Activated T-cell treated with anti-CD3 and anti-CD28 coated beads for 1 hour (primary cell): ENCODE data around the gene ZNF423.

Experiments used
- DNase-seq: peaks from one replicate; pipeline ENCODE4 v3.0.0-alpha.2; 2020; ENCODE audit warnings: low read depth

The ZNF423 gene

DNA sequence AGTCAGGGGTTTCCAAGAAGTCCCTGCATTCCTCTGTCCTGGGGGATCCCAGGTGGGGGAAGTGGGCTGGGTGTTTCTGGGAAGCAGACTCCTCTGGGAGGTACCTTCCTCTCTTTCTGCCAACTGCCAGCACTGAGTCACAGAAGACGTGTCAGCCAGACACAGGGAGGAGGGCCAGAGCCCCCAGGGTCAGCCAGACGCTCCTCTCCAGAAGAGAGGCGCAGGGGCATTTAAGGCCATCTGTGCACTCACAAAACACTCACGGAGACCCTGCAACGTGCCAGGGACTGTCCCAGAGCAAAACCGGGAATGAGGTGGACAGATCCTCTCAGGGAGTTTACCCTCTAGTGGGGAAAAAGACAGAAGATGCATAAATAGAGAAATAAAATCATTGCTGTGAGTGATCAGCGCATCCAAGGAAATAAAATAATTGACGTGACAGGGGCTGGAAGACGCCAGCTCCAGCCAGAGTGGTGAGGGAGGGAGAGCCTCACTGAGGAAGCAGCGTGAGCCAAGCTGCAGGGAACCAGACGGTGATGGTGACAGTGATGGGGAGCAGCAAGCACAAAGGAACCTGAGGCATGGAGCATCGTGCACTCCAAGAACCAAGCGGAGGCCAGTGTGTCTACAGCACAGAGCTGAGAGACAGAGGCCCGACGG lies 105.4 kb downstream of the ZNF423 start:
- no peak for DNase-seq

DNA sequence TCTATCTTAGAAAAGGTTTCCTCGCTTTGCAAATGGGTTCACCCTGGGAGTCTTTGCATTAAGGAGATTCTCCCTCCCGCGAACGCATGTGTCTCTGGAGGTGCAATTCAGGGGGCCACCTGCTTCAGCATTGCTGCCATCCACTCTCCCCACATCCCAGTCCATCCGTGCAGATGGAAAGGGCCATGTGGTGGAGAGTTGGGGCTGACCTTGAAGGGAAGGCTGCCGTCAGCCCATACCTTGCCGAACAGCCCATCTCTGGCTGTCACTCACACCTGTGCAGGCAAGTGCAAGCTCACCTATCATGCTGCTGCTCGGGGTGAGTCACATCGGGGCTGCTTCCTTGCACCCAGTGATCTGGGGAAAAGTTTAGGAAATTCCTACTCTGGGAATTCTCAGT lies 106.1 kb downstream of the ZNF423 start:
- DNase-seq: no peak

DNA sequence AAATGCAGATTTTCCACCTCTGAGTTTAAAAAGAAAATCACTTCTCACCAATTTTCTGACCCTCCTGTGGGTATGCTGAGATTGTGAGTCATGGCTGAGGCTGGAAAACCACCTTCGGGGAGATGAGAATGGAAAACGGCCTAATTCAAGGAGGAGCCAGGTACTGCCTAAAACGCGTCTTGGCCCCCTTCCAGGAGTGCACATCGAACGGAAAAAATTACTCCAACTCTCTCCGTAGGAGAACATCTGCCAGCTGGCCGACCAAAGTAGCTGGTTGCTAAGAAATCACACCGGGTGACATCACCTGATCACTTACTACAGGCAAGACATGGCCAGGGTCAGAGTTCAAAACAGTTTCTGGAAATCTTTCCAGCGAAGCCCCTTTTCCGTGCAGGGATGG lies 107.6 kb downstream of the ZNF423 start:
- no peak for DNase-seq

DNA sequence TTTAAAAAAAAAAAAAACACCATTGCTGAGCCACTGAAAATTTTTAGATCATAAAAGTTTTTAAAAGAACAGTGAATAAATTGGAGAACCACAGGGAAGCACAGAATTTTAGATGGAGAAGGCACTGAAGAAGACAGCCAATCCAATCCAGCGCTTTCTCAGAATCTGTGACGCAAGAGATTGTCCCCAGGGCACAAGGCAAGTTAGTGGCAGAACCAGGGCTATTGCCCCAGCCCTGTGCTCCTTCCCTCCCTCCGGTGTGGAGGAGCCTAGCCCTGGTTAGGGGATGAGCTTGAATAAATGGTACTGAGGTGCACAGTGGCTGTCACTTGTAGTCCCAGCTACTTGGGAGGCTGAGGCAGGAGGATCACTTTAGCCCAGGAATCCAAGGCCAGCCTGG lies 108.3 kb downstream of the ZNF423 start:
- no peak for DNase-seq

DNA sequence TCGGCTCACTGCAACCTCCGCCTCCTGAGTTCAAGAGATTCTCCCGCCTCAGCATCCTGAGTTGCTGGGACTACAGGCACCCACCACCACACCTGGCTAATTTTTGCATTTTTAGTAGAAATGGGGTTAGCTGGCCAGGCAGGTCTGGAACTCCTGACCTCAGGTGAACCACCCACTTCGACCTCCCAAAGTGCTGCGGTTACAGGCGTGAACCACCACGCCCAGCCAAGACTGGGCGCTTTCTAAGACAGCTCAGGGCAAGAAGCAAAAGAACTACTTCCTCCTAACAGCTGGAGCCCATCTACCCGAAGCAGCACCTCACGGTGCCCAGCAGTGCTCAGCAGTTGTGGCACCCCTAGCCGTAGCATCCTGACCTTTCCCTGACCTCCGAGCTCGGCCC lies 109.4 kb downstream of the ZNF423 start:
- no peak for DNase-seq

DNA sequence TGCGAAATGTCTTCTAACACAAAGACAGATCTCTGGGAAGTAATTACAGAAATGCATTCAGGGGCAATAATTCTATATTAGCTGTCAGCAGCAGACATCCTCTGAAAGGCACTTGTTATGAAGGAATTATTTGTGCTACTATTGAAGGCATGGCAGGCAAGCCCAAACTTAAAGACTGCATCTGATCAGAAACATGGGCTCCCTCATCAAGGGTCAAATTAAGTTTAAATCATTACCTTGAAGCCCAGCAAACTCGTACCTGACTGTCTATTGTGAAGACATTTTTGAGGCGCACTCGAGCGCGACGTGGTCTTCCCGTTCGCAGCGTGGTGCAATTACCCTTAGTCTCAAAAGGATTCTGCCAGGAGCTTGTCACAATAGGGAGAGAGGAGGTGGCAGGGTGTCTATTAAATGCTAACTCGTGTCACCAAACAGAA lies 110.6 kb downstream of the ZNF423 start:
- no peak for DNase-seq

DNA sequence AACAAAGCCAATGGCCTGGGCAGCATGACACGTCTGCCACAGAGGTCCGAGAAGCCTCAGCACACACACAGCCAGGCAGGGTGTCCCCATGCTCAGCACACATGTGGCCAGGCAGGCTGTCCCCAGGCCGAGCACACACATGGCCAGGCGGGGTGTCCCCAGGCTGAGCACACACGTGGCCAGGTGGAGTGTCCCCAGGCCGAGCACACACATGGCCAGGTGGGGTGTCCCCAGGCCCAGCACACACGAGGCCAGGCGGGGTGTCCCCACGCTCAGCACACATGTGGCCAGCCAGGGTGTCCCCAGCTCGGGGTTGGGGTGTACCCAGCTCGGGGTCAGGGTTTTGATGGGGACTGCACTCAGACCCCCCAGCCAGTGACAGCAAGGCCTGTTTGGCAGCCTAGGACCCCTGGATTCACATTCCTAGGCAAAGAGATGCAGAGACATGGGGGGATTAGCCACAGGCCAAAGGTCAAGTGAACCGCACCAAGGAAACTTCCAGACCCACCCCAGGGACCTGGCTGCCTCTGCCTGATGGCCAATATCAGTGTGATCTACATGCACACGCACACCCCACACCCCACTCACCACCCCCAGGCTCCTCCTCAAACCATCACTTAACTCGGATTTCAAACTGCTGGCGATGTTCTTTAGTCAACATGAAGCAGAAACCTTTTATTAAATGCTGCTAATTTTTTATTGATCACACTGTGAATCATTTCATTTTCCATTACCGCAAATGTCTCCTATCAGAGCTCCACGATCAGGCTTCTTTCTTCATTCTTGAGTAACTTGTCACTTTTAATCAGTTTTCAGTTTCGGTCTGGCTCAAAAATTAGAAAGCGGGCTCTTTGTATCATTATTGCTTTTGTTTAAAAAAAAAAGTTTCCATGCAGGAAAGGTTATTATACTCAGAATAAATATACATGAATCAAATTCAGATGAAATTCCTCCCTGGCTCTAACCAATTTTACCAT lies 111.4 kb downstream of the ZNF423 start:
- no peak for DNase-seq

DNA sequence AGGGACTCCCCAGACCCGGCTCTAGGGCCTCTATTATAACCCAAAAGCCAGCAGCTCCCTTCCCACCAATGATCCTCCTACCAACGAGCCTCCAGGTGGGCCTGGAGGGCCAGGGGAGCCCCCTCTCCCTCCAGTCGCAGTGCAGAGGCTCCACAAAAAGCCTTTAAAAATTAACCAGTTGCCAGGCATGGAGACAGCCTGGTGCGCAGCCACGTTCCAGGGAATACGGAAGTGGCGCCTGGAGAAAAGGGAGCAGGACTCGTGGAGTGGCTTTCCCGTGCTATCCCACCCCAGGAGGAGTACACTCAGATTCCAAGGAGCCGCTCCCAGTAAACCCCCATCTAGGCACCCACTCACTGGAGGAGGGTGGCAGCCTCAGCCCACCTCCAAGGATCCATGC lies 112.3 kb downstream of the ZNF423 start:
- no peak for DNase-seq

DNA sequence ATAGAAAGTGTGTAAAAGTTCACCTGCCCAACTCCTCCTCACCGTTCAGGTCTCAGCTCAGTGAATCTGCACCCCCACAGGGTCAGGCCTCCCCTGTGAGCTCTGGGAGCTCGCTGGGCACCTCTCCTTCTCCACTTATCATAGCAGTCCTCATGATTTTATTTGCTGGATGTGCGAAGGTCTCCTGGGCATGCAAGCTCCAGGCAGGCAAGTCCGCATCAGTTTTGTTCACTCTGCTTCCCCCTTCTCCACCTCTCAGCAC lies 112.8 kb downstream of the ZNF423 start:
- no peak for DNase-seq

DNA sequence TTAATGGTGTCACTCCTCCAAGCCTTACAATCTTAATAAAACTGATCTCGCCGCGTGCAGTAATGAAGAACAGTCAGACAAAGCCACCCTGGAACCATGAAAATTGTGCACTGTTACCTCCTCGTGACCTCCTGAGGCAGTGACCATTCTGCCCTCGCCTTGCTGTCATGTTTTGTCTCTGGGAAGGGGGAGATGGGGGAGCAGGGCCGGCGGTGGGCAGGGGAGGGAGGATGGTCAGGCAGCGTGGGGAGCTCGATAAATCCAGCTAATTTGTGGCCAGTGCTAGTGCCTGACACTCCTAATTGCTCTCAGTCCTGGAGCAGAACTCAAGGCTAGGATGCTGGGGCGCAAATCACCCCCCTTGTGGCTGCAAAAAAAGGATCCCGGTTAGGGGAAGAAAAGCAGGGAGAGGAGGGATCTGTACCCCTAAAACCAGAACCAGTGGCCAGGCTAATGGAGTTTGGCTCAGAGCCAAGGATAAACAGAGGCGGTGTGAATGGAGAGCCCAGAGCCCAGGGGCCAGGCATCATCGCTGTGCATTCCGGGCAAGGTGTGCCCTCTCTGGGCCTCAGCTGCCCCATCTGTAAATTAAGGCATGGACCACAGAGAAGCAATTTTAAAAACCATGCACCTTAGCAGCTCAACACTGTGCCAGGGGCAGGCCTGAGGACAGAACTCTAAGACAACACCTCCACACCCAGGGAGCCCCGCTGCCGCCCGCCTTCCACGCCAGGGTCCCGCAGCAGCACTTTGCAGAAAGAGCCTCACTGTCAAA lies 113.3 kb downstream of the ZNF423 start:
- no peak for DNase-seq

DNA sequence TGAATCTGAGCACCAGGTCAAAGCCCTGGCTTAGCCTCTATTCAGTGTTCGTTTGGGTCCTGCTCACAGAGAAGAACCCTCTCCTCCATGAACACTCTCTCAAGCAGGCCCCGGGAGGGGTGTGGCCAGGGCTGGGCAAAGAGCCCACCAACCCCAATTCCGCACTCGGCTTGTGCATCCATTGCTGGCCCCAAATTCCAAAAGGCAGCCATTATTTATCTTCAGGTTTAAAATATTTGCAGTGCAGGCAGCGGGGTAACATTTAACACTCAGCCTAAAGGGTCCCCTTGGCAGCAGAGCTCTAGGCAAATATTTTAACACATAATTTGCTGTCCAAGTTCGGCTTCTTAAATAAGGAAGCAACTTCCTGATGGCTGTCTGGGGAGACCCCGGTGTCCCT lies 115.7 kb downstream of the ZNF423 start:
- no peak for DNase-seq

DNA sequence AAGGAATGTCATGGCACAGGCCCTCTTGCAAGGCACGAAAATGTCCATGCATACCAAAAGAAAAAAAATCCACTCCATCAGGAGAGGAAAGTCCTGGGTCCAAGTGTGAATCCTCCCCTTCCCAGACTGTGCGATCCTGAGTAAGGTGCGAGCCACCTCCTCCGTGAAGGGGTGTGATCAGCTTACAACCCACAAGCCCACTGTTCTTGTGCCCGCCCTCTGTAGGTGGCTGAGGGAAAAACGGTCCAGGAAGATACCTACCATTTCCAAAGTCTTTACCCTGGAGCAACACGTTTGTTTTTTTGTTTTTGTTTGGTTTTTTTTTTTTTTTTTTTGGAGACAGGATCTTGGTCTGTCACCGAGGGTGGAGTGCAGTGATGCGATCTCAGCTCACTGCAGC lies 116.5 kb downstream of the ZNF423 start:
- DNase-seq: no peak

DNA sequence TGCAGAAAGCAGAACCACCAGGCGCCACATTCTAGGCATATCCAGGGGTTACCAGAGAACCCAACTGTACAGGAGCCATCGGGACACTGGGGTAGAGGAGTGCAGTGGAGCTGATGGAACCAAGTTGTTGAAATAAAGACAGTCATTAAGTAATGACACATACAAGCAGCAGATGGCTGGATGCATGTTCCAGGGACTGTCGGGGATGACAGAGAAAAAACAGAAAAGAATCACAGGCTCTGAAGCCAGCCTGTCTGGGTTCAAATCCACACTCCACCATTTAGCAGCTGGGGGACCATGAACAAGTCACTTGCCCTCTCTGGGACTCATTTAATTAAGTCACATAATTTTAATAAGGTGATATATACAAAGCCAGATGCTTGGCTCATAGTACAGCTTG lies 117.1 kb downstream of the ZNF423 start:
- DNase-seq: no peak

DNA sequence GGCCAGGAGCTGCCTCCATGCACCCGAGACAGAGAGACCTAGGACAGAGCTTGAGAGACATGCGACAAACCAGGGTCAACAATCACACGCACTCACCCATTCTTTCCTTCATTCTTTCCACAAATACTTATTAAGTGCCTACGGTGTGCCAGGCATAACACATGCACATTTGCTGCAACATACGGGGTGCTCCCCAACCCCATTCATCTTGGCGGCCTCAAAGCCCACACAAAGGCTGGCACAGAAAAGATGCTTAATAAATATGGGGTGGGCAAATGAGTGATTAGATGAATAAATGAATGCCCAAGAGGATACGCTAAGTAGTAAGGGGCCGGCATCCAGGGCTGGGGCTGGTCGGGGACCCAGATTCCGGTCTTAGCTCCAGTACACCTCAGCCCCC lies 117.9 kb downstream of the ZNF423 start:
- no peak for DNase-seq

DNA sequence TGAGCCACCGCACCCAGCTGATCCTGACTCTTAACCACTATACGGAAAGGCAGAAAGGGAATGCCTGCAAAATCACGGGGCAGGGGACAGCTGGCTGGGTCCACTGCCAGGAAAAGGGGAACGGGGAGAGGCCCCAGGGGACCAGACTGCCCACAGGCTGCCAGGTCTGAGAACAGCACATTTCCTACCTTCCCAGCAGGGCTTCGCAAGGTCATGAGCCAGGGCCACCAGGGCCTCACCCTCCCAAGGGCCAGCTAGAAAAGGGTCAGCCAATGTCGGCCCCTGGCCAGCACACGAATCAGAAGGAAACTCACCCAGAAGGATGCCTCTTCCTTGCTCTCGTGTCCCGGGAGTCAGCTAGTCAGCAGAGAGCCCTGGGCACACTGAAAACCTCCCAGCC lies 118.4 kb downstream of the ZNF423 start:
- no peak for DNase-seq

DNA sequence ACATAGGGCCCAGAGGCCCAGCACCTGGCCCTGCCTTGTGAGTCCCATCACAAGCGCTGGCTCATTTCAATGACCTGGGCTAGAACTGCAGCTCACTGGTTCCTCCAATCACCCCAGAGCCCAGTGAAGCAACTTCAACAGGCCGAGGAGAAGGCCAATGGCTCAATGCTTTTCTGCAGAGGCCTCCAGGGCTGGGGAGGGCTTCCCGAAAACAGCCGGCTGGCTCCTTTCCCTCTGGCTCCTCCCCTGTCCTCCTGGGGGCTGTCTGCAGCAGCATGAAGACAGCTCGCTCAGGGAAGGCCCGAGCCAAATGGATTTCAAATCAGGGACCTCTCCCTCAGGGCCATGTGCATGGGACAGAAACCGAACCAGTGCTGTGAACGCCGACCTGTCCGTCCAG lies 121.6 kb downstream of the ZNF423 start:
- no peak for DNase-seq

DNA sequence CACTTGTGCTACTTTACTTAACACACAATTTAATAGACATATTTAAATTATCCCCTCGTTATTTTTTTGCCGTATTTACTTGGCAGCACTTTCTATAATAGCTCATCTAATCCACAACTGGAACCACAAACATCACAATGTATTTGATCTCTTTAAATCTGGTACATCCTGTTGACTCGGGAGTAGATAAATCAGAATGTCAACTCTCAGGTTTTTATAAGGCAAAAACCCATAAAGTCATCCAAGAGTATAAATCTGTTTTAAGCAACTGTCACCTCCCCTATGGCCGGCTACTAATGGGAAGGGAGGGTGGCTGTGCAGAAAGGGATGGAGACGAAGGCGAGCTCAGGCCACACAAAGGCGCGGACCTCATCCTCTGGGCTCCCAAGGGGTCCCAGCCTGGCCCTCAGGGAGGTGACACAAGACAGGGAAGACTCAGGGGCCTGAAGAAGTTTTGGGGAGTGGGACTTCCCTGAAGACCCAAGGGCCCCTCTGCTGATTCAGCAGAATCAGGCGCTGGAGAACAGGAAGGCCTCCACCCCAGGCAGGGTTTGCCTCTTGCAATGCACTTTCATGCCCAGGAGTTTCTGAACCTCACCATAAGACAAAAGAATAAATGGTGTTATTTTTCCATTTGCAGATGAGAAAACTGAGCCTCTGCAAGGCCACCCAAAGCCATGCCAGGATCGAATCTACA lies 122.5 kb downstream of the ZNF423 start:
- DNase-seq: no peak

DNA sequence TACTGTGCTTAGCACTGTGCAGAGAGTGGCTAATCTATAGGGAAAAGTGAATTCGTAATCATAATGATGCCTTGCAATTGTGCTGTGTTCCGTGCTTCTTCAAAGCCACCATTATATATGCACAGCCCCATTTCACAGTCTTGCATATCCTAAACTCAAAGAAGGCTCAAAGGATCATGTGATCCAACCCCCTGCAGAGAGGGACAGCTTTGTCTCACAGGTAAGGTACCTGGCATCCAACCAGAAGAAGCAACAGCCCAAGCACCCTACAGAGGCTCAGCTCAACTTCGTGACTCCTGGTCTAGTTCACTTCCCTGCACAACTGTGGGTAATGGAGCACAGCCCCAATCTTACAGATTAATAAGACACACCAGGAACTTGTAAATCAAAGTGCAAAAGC lies 124.0 kb downstream of the ZNF423 start:
- no peak for DNase-seq

DNA sequence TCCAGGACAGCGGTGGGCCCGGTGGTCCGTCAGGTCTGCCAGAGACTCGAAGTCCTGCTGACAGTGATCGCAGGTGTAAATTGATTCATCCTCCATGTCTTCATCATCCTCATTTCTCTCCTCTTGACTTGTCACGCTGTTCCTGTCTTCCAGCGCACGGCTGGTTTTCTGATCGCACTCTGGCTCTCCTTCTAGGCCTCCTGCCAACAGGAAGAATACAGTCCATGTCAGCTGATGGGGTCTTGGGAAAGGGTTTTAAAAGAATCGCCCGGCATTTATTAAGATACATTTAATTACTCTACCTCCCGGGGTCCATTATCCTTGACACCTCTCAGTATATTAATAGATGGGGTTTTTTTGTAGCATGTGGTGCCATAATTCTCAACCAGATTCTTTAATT lies 125.1 kb downstream of the ZNF423 start:
- no peak for DNase-seq

DNA sequence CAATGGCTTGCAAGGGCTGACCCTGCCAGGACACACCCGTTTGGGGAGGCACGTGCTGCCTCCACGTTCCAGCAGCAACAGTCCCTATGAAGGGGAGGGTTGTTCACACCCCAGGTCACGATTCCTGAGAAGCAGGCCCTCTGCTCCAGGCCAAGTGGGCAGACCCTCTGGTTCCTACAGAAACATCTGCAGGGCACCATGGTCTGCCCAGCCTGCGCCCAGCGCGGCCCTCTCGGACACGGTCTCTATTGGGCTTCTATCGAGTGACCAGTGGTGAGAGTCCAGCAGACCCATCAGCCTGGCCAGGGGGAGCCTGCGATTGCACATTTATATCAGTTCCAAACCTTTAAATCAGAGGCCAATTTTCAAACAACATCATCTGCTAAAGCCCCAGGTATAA lies 128.3 kb downstream of the ZNF423 start:
- DNase-seq: no peak

DNA sequence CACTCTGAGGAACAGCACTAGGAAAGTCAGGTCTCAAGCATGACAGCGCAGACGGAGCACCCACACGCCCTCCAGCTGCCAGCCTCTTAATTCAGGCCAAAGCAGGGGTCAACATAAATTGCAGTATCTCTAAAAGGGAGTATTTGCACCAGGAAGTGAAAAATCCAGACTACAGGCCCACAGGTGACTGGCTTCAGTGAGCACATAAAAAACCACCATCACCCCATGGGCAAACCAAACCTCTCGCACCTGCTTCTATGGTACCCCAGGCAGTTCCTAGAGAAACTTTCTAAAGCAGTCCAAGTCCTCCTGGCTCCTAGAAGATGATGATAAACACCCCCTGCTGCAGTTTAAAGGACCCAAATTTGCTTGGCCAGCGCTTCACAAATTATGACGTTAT lies 129.8 kb downstream of the ZNF423 start:
- DNase-seq: no peak

DNA sequence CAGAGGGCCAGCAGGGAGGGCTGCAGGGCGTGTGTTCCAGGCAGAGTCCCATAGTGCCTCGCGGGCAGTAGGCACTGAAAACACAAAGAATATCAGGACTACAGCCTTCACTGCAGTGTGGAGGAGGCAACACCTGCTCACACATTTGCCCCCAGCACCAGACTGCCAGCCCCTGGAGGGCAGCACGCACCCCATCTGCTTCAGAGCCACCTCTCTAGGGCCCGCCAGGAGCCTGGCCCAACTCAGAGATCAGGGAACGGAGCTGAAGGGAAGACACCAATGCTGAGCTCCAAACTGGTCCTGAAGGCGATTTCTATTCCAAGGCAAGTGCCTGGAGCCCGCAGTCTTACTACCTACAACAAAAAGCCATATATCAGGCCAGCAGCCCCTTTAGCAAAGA lies 130.3 kb downstream of the ZNF423 start:
- no peak for DNase-seq
